ENCODE measurements around the gene SACS. TPM values are rescaled to one million over a fixed set of nuclear protein-coding genes. Genes with fewer than 3 reads are reported as not detected.

The SACS gene
- total and polyA plus RNA-seq, 2 of the 8 experiments (the other 6 are each of a cell fraction or from before 2014, with no cell fraction given) = 11.0 to 54.2 TPM

- H2BK120ac ChIP-seq (replicated peaks; ENCODE audit: low read depth, low read length) = no peak overlapping the region
- no peak overlapping the region for H3K9ac ChIP-seq (replicated peaks in 1 of 4; ENCODE audit: extremely low read depth in 1 of 4, low read depth in 3 of 4, low read length in 3 of 4)
- no peak overlapping the region for H4K91ac ChIP-seq (replicated peaks; ENCODE audit: insufficient read length, low read length)
- peak overlapping the region; percentile 18 for H3K56ac ChIP-seq (replicated peaks; ENCODE audit: insufficient read length, low read depth, low read length)
- no peak overlapping the region for H4K8ac ChIP-seq (ENCODE audit: extremely low read depth, insufficient read depth, low read length)
- H2BK5ac ChIP-seq (ENCODE audit: low read depth, low read length) = no peak overlapping the region
- H3K4me3 ChIP-seq (ENCODE audit: extremely low read depth in 1 of 4, insufficient read depth in 2 of 4, low read depth in 3 of 4, low read length in 4 of 4) = no peak overlapping the region
- DNase-seq (ENCODE audit: low read depth in 1 of 2, low spot score in 2 of 2) (no peak), FAIRE-seq (no peak)
- no peak overlapping the region for H3K23ac ChIP-seq (ENCODE audit: insufficient read length)
- ChIA-PET CTCF (ENCODE audit: partially characterized antibody) (interaction anchor here (1.5 kb wide), 1 partner anchor 30 kb away, joined by 3 read pairs; no protein-coding TSS in a partner anchor), POLR2A (ENCODE audit: partially characterized antibody) (no interaction called here)
- H3K23me2 ChIP-seq (ENCODE audit: low read depth, low read length) = 0 out of 2 replicates have a peak, but pooled peaks cover 3% of the 10 kb centered on the region
- H2BK15ac ChIP-seq (ENCODE audit: low read length) = no peak overlapping the region
- no peaks in the 10 kb centered on the region for H3K9me3 ChIP-seq (ENCODE audit: insufficient read depth in 2 of 2, low read depth in 1 of 2, low read length in 1 of 2)
- H4K5ac ChIP-seq (ENCODE audit: insufficient read length, low read depth, low read length) = no peak overlapping the region
- H3K14ac ChIP-seq (ENCODE audit: insufficient read length) = no peak overlapping the region
- no peaks in the 10 kb centered on the region for H4K20me1 ChIP-seq (replicated peaks in 1 of 2; ENCODE audit: control insufficient read depth in 1 of 2, insufficient read depth in 2 of 2, low read length in 2 of 2)
- no peak for TF ChIP-seq SUZ12 (IDR thresholded peaks at IDR 0.05; ENCODE audit: low read length)
- TF ChIP-seq SP1 (IDR thresholded peaks at IDR 0.05; ENCODE audit: low read depth, low read length) = no peak
- no peak for TF ChIP-seq BCL11A (IDR thresholded peaks at IDR 0.05; ENCODE audit: low read depth in 2 of 2, low read length in 2 of 2)
- no peak for TF ChIP-seq SIN3A (conservative IDR thresholded peaks at IDR 0.05 in 1 of 2, IDR thresholded peaks at IDR 0.05 in 1 of 2; ENCODE audit: low read depth in 1 of 2, low read length in 2 of 2)
- no peak for TF ChIP-seq CHD2 (IDR thresholded peaks at IDR 0.05; ENCODE audit: low read length)
- TF ChIP-seq SP2 (IDR thresholded peaks at IDR 0.05; ENCODE audit: low read length) = no peak
- no peak for TF ChIP-seq ASH2L (IDR thresholded peaks at IDR 0.05; ENCODE audit: low read length)
- H3K4me1 ChIP-seq (replicated peaks in 1 of 4; ENCODE audit: control insufficient read depth in 3 of 4, insufficient read depth in 4 of 4, low read length in 3 of 4) = peaks cover 0 to 10% (median 5%) of the 10 kb centered on the region in 4 experiments; a peak in 3 of 7 replicates
- WGBS, 2 experiments (ENCODE audit: extremely low coverage in 1 of 2, insufficient coverage in 1 of 2, insufficient read length in 1 of 2, insufficient replicate concordance in 2 of 2, low coverage in 1 of 2, low lambda C conversion rate in 2 of 2, missing lambda C conversion rate in 1 of 2) = 87% methylated on average over 4 of the region's 4 CpGs; no CpG with 5 or more reads in 1 of the 2 experiments
- H3K79me2 ChIP-seq (ENCODE audit: control insufficient read depth in 1 of 2, insufficient read depth in 2 of 2, low read length in 2 of 2) = no peaks in the 10 kb centered on the region
- H3K4ac ChIP-seq (replicated peaks; ENCODE audit: insufficient read length, low read depth, low read length) = no peak overlapping the region
- no peak overlapping the region for H2BK12ac ChIP-seq (ENCODE audit: low read depth, low read length)
- no peak overlapping the region for H2BK20ac ChIP-seq (ENCODE audit: low read length)
- H2AK5ac ChIP-seq (ENCODE audit: low read depth, low read length) = no peak overlapping the region
- H2AFZ ChIP-seq (ENCODE audit: low read length) = no peak overlapping the region
- no peak overlapping the region for H3K4me2 ChIP-seq (ENCODE audit: insufficient read depth in 1 of 2, low read depth in 2 of 2, low read length in 2 of 2)
- H3K27me3 ChIP-seq (replicated peaks in 1 of 4; ENCODE audit: control insufficient read depth in 3 of 4, extremely low read depth in 1 of 4, insufficient read depth in 3 of 4, low read length in 3 of 4) = no peaks in the 10 kb centered on the region
- H3K18ac ChIP-seq (ENCODE audit: extremely low read depth, low read length) = no peak overlapping the region
- H3K27ac ChIP-seq (ENCODE audit: low read depth, low read length) = no peak overlapping the region
- H3K79me1 ChIP-seq (ENCODE audit: low read depth, low read length) = no peaks in the 10 kb centered on the region
- H3K36me3 ChIP-seq (ENCODE audit: control insufficient read depth in 2 of 4, insufficient read depth in 4 of 4, low read length in 3 of 4) = no peaks in the 10 kb centered on the region
These were observed 4.4 kb upstream of the SACS start for GRCh38 chr13:23437916-23438315.

All from H1 (cell line).